ENCODE data around the gene ZNF773.
A peak's percentile ranks its signal among the peaks of the same experiment; 100 is the strongest.
"Not testable (repeated sequence)": the region's sequence is repeated elsewhere in the genome, so short reads cannot be mapped to it uniquely, and the experiment has no call there.

Gene ZNF773

GRCh38 chr19:57506163-57506562, 6.4 kb downstream of the ZNF773 start:
- no peaks in the 10 kb centered on the region for H4K20me1 ChIP-seq (ENCODE audit: insufficient read depth, low read length)
- H3K36me3 ChIP-seq (ENCODE audit: insufficient read depth, low read length) = peaks cover 66% of the 10 kb centered on the region
- no peak for TF ChIP-seq CTCF (IDR thresholded peaks at IDR 0.05; ENCODE audit: borderline replicate concordance, extremely low read depth, low read length, poor library complexity, severe bottlenecking)
- no peak for TF ChIP-seq EZH2 (IDR thresholded peaks at IDR 0.05; ENCODE audit: borderline replicate concordance, low read depth, low read length, severe bottlenecking)
- DNase-seq (no peak), ATAC-seq (ENCODE audit: insufficient read depth, low read depth) (no peak)
- H3K4me3 ChIP-seq (ENCODE audit: low read depth in 1 of 2, low read length in 2 of 2) = no peak overlapping the region
- peaks cover 53% of the 10 kb centered on the region for H3K9me3 ChIP-seq (ENCODE audit: insufficient read depth, low read length, severe bottlenecking)
- no peaks in the 10 kb centered on the region for H3K27me3 ChIP-seq (ENCODE audit: insufficient read depth, low read length, poor library complexity)
- H3K27ac ChIP-seq (ENCODE audit: low read length) = no peak overlapping the region
- no peak overlapping the region for H3K9ac ChIP-seq (ENCODE audit: low read depth, low read length)
- H2AFZ ChIP-seq (ENCODE audit: low read depth, low read length) = no peak overlapping the region
- no peak overlapping the region for H3K4me2 ChIP-seq (ENCODE audit: insufficient read depth, low read length)
- peaks cover 28% of the 10 kb centered on the region for H3K79me2 ChIP-seq (ENCODE audit: insufficient read depth, low read length)
- H3K4me1 ChIP-seq (ENCODE audit: insufficient read depth, low read length) = peaks cover 5% of the 10 kb centered on the region

GRCh38 chr19:57511484-57511883, 11.7 kb downstream of the ZNF773 start:
- H3K4me3 ChIP-seq (ENCODE audit: low read depth in 1 of 2, low read length in 2 of 2) = no peak overlapping the region
- H2AFZ ChIP-seq (ENCODE audit: low read depth, low read length) = no peak overlapping the region
- TF ChIP-seq EZH2 (IDR thresholded peaks at IDR 0.05; ENCODE audit: borderline replicate concordance, low read depth, low read length, severe bottlenecking) (no peak), CTCF (IDR thresholded peaks at IDR 0.05; ENCODE audit: borderline replicate concordance, extremely low read depth, low read length, poor library complexity, severe bottlenecking) (no peak)
- ATAC-seq (ENCODE audit: insufficient read depth, low read depth) = no peak
- no peaks in the 10 kb centered on the region for H3K79me2 ChIP-seq (ENCODE audit: insufficient read depth, low read length)
- peaks cover 57% of the 10 kb centered on the region for H3K9me3 ChIP-seq (ENCODE audit: insufficient read depth, low read length, severe bottlenecking)
- no peaks in the 10 kb centered on the region for H3K27me3 ChIP-seq (ENCODE audit: insufficient read depth, low read length, poor library complexity)
- H3K9ac ChIP-seq (ENCODE audit: low read depth, low read length) = no peak overlapping the region
- no peaks in the 10 kb centered on the region for H4K20me1 ChIP-seq (ENCODE audit: insufficient read depth, low read length)
- peaks cover 48% of the 10 kb centered on the region for H3K36me3 ChIP-seq (ENCODE audit: insufficient read depth, low read length)
- no peak overlapping the region for H3K4me2 ChIP-seq (ENCODE audit: insufficient read depth, low read length)
- H3K27ac ChIP-seq (ENCODE audit: low read length) = no peak overlapping the region
- no peak for DNase-seq
- H3K4me1 ChIP-seq (ENCODE audit: insufficient read depth, low read length) = no peaks in the 10 kb centered on the region

DNA sequence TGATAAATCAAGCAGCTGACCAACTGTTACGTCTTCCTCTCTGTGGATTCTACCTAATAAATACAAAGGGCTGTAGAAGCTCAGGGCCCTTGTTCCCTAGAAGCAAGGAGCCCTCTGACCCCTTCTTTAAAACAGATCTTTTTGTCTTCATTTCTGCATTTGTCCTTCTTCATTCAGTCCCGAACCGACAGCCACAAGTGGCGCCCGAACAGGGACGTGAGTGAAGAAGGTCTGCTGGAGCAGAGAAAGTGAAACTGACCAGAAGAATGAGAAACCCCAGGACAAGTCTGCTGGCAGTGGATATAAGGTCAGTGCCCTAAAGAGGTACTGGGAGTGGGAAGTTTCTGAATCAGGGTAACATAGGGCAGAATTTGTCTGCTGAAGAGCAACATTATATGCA, 13.1 kb downstream of the ZNF773 start:
- no peak overlapping the region for H3K4me3 ChIP-seq (ENCODE audit: low read depth in 1 of 2, low read length in 2 of 2)
- H4K20me1 ChIP-seq (ENCODE audit: insufficient read depth, low read length) = no peaks in the 10 kb centered on the region
- peaks cover 48% of the 10 kb centered on the region for H3K9me3 ChIP-seq (ENCODE audit: insufficient read depth, low read length, severe bottlenecking)
- H3K79me2 ChIP-seq (ENCODE audit: insufficient read depth, low read length) = no peaks in the 10 kb centered on the region
- no peak overlapping the region for H3K27ac ChIP-seq (ENCODE audit: low read length)
- H3K36me3 ChIP-seq (ENCODE audit: insufficient read depth, low read length) = peaks cover 35% of the 10 kb centered on the region
- no peak overlapping the region for H3K9ac ChIP-seq (ENCODE audit: low read depth, low read length)
- H3K27me3 ChIP-seq (ENCODE audit: insufficient read depth, low read length, poor library complexity) = no peaks in the 10 kb centered on the region
- H3K4me2 ChIP-seq (ENCODE audit: insufficient read depth, low read length) = no peak overlapping the region
- no peak for TF ChIP-seq CTCF (IDR thresholded peaks at IDR 0.05; ENCODE audit: borderline replicate concordance, extremely low read depth, low read length, poor library complexity, severe bottlenecking)
- TF ChIP-seq EZH2 (IDR thresholded peaks at IDR 0.05; ENCODE audit: borderline replicate concordance, low read depth, low read length, severe bottlenecking) = no peak
- ATAC-seq (ENCODE audit: insufficient read depth, low read depth) = no peak
- peak; percentile 56 for DNase-seq
- no peaks in the 10 kb centered on the region for H3K4me1 ChIP-seq (ENCODE audit: insufficient read depth, low read length)
- no peak overlapping the region for H2AFZ ChIP-seq (ENCODE audit: low read depth, low read length)

- no peaks in the 10 kb centered on the region for H4K20me1 ChIP-seq (ENCODE audit: insufficient read depth, low read length)
- H3K4me3 ChIP-seq (ENCODE audit: low read depth in 1 of 2, low read length in 2 of 2) = no peak overlapping the region
- peaks cover 32% of the 10 kb centered on the region for H3K36me3 ChIP-seq (ENCODE audit: insufficient read depth, low read length)
- H3K9me3 ChIP-seq (ENCODE audit: insufficient read depth, low read length, severe bottlenecking) = peaks cover 38% of the 10 kb centered on the region
- no peak overlapping the region for H3K9ac ChIP-seq (ENCODE audit: low read depth, low read length)
- no peak overlapping the region for H2AFZ ChIP-seq (ENCODE audit: low read depth, low read length)
- no peak for ATAC-seq (ENCODE audit: insufficient read depth, low read depth)
- no peaks in the 10 kb centered on the region for H3K4me1 ChIP-seq (ENCODE audit: insufficient read depth, low read length)
- no peak for DNase-seq
- TF ChIP-seq EZH2 (IDR thresholded peaks at IDR 0.05; ENCODE audit: borderline replicate concordance, low read depth, low read length, severe bottlenecking) (no peak), CTCF (IDR thresholded peaks at IDR 0.05; ENCODE audit: borderline replicate concordance, extremely low read depth, low read length, poor library complexity, severe bottlenecking) (no peak)
- H3K27me3 ChIP-seq (ENCODE audit: insufficient read depth, low read length, poor library complexity) = no peaks in the 10 kb centered on the region
- no peak overlapping the region for H3K4me2 ChIP-seq (ENCODE audit: insufficient read depth, low read length)
- H3K27ac ChIP-seq (ENCODE audit: low read length) = no peak overlapping the region
- no peaks in the 10 kb centered on the region for H3K79me2 ChIP-seq (ENCODE audit: insufficient read depth, low read length)
Measured at GRCh38 chr19:57515255-57515654, 15.5 kb downstream of the ZNF773 start.

GRCh38 chr19:57518021-57518420, 18.3 kb downstream of the ZNF773 start:
- not testable (repeated sequence) for H3K79me2 ChIP-seq (ENCODE audit: insufficient read depth, low read length); H3K4me3 ChIP-seq (ENCODE audit: low read depth in 1 of 2, low read length in 2 of 2); H3K4me2 ChIP-seq (ENCODE audit: insufficient read depth, low read length); H3K4me1 ChIP-seq (ENCODE audit: insufficient read depth, low read length); H3K27me3 ChIP-seq (ENCODE audit: insufficient read depth, low read length, poor library complexity); ATAC-seq (ENCODE audit: insufficient read depth, low read depth); H3K27ac ChIP-seq (ENCODE audit: low read length); DNase-seq; H3K9ac ChIP-seq (ENCODE audit: low read depth, low read length); H4K20me1 ChIP-seq (ENCODE audit: insufficient read depth, low read length); H2AFZ ChIP-seq (ENCODE audit: low read depth, low read length)
- peaks cover 26% of the 10 kb centered on the region for H3K36me3 ChIP-seq (ENCODE audit: insufficient read depth, low read length)
- peaks cover 26% of the 10 kb centered on the region for H3K9me3 ChIP-seq (ENCODE audit: insufficient read depth, low read length, severe bottlenecking)

All from DND-41 (cell line).